HepG2 (cell line): ENCODE data around the gene SLC22A31. TPM values are rescaled to one million over a fixed set of nuclear protein-coding genes. Genes with fewer than 3 reads are reported as not detected.
A peak's percentile ranks its signal among the peaks of the same experiment; 100 is the strongest.

Source experiments
- ATF7-NPFF ChIP-seq: sonication (generic); formaldehyde crosslinking; IDR thresholded peaks from 2 replicates; pipeline ENCODE4 v1.8.1; 2023; ENCODE audit warnings: mild to moderate bottlenecking, low read depth, missing genetic modification reagents, moderate library complexity
- BCL3 ChIP-seq: sonication (generic); formaldehyde crosslinking; IDR thresholded peaks from 2 replicates; pipeline ENCODE4 v1.5.1; 2020; ENCODE audit warnings: mild to moderate bottlenecking, missing genetic modification reagents, moderate library complexity
- CTCF ChIP-seq: sonication (generic); formaldehyde crosslinking; IDR thresholded peaks from 2 replicates; pipeline ENCODE4 v1.5.0; 2020; ENCODE audit warnings: mild to moderate bottlenecking, missing genetic modification reagents, moderate library complexity
- DMTF1 ChIP-seq: sonication (generic); formaldehyde crosslinking; IDR thresholded peaks from 2 replicates; pipeline ENCODE4 v1.4.0; 2020; ENCODE audit warnings: mild to moderate bottlenecking, missing genetic modification reagents
- DNMT3B ChIP-seq: conservative IDR thresholded peaks from 2 replicates; pipeline ENCODE4 v1.6.1; 2016; ENCODE audit warnings: missing biosample characterization, control low read depth
- HDAC2 ChIP-seq: sonication (generic); formaldehyde crosslinking; IDR thresholded peaks from 2 replicates; pipeline ENCODE4 v1.4.0; 2020; ENCODE audit warnings: missing genetic modification reagents
- HNF4G ChIP-seq, 2 experiments: sonication (generic) in 1 of 2; formaldehyde crosslinking in 1 of 2; IDR thresholded peaks; 2 replicates each; pipeline versions ENCODE4 v1.4.0 to v1.6.1; 2011 to 2020; ENCODE audit warnings: borderline replicate concordance in 2 of 2, low read depth in 2 of 2, mild to moderate bottlenecking in 2 of 2, low read length in 1 of 2, missing genetic modification reagents in 1 of 2, moderate library complexity in 1 of 2
- HOXA7 ChIP-seq: sonication (generic); formaldehyde crosslinking; IDR thresholded peaks from 2 replicates; pipeline ENCODE4 v1.8.1; 2022; ENCODE audit warnings: mild to moderate bottlenecking, missing genetic modification reagents, moderate library complexity
- HOXA9 ChIP-seq: sonication (generic); formaldehyde crosslinking; IDR thresholded peaks from 2 replicates; pipeline ENCODE4 v1.8.1; 2022; ENCODE audit warnings: missing genetic modification reagents, mild to moderate bottlenecking, moderate library complexity, borderline replicate concordance
- HOXD1 ChIP-seq: sonication (generic); formaldehyde crosslinking; IDR thresholded peaks from 2 replicates; pipeline ENCODE4 v1.5.0; 2020; ENCODE audit warnings: missing genetic modification reagents
- KDM5B ChIP-seq: sonication (generic); formaldehyde crosslinking; IDR thresholded peaks from 2 replicates; pipeline ENCODE4 v1.4.0; 2020; ENCODE audit warnings: missing genetic modification reagents, mild to moderate bottlenecking, borderline replicate concordance
- NCOR1 ChIP-seq: fragments of 200-600 bp; sonication (generic); IDR thresholded peaks from 2 replicates; pipeline ENCODE4 v1.7.0; 2017; ENCODE audit warnings: antibody characterized with exemption, low read length, borderline replicate concordance
- NFRKB ChIP-seq: fragments of 450-650 bp; IDR thresholded peaks from 2 replicates; pipeline ENCODE4 v1.6.1; 2017
- SKI ChIP-seq: fragments of 450-650 bp; IDR thresholded peaks from one replicate; pipeline ENCODE4 v1.6.1; 2018; ENCODE audit warnings: mild to moderate bottlenecking; ENCODE audit not compliant: partially characterized antibody
- THRA ChIP-seq: sonication (generic); formaldehyde crosslinking; IDR thresholded peaks from 2 replicates; pipeline ENCODE4 v1.4.0; 2020; ENCODE audit warnings: missing genetic modification reagents, borderline replicate concordance
- ZBTB25 ChIP-seq: IDR thresholded peaks from 2 replicates; pipeline ENCODE4 v1.6.1; 2018; ENCODE audit warnings: missing genetic modification reagents
- ZMYM3 ChIP-seq: sonication (generic); formaldehyde crosslinking; IDR thresholded peaks from 2 replicates; pipeline ENCODE4 v1.5.1; 2020; ENCODE audit warnings: mild to moderate bottlenecking, missing genetic modification reagents
- ZNF546 ChIP-seq: sonication (generic); formaldehyde crosslinking; conservative IDR thresholded peaks from 2 replicates; pipeline ENCODE4 v1.8.1; 2023; ENCODE audit warnings: mild to moderate bottlenecking, missing genetic modification reagents
- ZNF709 ChIP-seq: sonication (generic); formaldehyde crosslinking; IDR thresholded peaks from 2 replicates; pipeline ENCODE4 v1.5.0; 2020; ENCODE audit warnings: mild to moderate bottlenecking, missing genetic modification reagents
- ZNF782 ChIP-seq: sonication (generic); formaldehyde crosslinking; IDR thresholded peaks from 2 replicates; pipeline ENCODE4 v1.4.0; 2020; ENCODE audit warnings: missing genetic modification reagents, mild to moderate bottlenecking, borderline replicate concordance
- ZSCAN21 ChIP-seq: sonication (generic); formaldehyde crosslinking; IDR thresholded peaks from 2 replicates; pipeline ENCODE4 v1.8.0; 2022; ENCODE audit warnings: mild to moderate bottlenecking, missing genetic modification reagents, moderate library complexity, borderline replicate concordance
- polyA plus RNA-seq, 8 experiments: library from polyadenylated mRNA; depleted of rRNA in 3 of 8; stranded (reverse) in 7 of 8; unstranded in 1 of 8; fragments of >200 nt; fragmentation: Illumina TruSeq in 4 of 8; extraction: Trizol in 4 of 8; gene quantifications; 2 replicates each; pipeline versions ENCODE4 v1.2.1 to v1.2.3, GENCODE V29; 2011 to 2016; ENCODE audit warnings: low read depth in 4 of 8, missing spikeins in 1 of 8, mixed read lengths in 1 of 8; ENCODE audit not compliant: insufficient read depth in 1 of 8
- total RNA-seq, 5 experiments: library from RNA; depleted of rRNA; stranded (reverse); fragments of >200 nt; fragmentation: Illumina TruSeq; extraction: Trizol; gene quantifications; 2 replicates each; pipeline ENCODE4 v1.2.3, GENCODE V29; 2016; ENCODE audit warnings: low read depth in 1 of 5

Gene SLC22A31
- total and polyA plus RNA-seq, 2 of the 13 experiments (the other 11 are each of a cell fraction or from before 2014, with no cell fraction given) = 67.3 to 83.3 TPM

- TF ChIP-seq THRA (CRISPR knock-in tag) (peak; percentile 82), NFRKB (no peak), CTCF (no peak), ZSCAN21 (CRISPR knock-in tag) (no peak; the same call in 1 of the 2 replicates), HOXD1 (CRISPR knock-in tag) (peak; percentile 87), ZBTB25 (CRISPR knock-in tag) (peak; percentile 96), HNF4G (IDR thresholded peaks at IDR 0.05; ENCODE audit: borderline replicate concordance, low read depth, low read length) (no peak), HNF4G (CRISPR knock-in tag; IDR thresholded peaks at IDR 0.05; ENCODE audit: borderline replicate concordance, low read depth) (no peak; the same call in 1 of the 2 replicates), NCOR1 (peak; percentile 59; the same call in 1 of the 2 replicates), ZMYM3 (CRISPR knock-in tag) (no peak), KDM5B (CRISPR knock-in tag) (peak; percentile 96), SKI (peak; percentile 26), DNMT3B (CRISPR knock-in tag) (no peak), HOXA9 (CRISPR knock-in tag) (no peak), BCL3 (CRISPR knock-in tag) (no peak; the same call in 1 of the 2 replicates), ZNF546 (CRISPR knock-in tag) (peak; percentile 83; the same call in 1 of the 2 replicates), HDAC2 (CRISPR knock-in tag) (peak; percentile 52; the same call in 1 of the 2 replicates), ZNF782 (no peak), HOXA7 (CRISPR knock-in tag) (no peak), ATF7-NPFF (CRISPR knock-in tag) (peak; percentile 61), ZNF709 (peak; percentile 74), DMTF1 (no peak)
Measured at GRCh38 chr16:89241187-89242007, 41.1 kb upstream of the SLC22A31 start (continued).
